NOMO-1 (cell line): ENCODE results near the gene SH2D6.
A peak's percentile ranks its signal among the peaks of the same experiment; 100 is the strongest.
"Not testable (repeated sequence)": the region's sequence is repeated elsewhere in the genome, so short reads cannot be mapped to it uniquely, and the experiment has no call there.

ENCODE experiments used
- DNase-seq, 2 experiments: peaks; one replicate each; lab custom pipeline; 2025; ENCODE audit not compliant: unreplicated experiment in 2 of 2; lab: John Stamatoyannopoulos, UW

SH2D6 gene

DNA sequence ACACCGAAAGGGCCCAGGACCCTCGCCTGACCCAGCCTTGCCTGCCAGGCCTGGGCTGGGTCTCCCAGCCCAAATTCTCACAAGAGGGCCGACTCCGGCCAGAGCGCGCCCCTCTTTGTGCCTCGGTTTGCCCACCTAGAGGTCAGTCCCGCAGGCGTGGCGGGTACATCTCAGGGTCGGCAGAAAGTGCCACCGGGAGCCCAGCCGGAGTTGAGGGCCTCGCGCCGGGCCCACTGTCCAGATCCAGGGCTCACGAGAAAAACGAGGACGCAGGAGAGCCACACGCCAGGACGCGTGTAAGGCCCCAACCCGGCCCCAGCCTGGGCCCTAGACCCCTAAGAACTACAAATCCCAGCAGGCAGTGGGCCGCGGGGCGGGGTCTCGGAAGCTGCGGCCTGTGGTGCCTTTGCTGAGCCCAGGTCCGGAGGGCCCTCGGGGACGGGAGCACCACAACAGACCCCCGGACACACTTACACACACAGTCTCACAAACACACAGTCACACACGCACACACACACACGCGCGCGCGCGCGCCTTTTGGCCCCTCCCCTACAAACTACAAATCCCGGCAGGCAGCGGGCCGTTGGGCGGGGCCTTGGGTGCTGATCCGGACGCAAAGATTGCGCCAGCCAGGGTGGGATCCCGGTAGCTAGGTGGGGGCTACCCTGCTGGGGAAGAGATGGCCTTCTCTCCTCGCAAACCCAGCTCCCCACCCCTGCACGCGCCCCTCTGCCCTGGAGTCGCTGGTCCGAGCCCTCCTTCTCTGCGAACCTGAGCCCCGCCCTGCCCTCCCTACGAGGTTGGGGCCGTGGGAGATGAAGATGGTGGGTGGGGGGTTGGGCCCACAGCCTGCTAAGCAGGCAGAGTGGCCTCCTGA, at the start of gene SH2D6:
Gene SH2D6 (plus strand): TSS at position 583 of the 877 bp plus-strand sequence. CDS start 10,752 bp downstream, outside the sequence.
- DNase-seq = peak; percentile 79 to 90

DNA sequence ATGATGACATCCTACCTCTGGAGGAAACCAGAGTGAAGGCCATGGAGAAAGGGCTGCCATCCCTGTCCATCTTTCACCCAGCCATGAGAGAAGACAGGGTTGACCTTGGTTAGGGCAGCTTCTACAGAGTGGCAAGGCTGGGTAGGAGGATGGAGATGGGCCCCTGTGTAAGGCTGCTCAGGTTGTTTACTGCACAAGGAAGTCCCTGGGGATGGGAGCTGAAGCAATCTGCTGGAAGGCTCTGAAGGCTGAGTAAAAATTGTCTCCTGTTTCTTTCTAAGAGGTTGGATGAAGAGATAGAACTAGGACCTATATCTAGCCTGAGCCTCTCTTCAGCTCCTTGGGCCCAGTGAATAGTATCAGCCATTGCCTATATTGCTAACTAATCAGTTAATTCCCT, 49.6 kb upstream of the SH2D6 start:
- no peak for DNase-seq

DNA sequence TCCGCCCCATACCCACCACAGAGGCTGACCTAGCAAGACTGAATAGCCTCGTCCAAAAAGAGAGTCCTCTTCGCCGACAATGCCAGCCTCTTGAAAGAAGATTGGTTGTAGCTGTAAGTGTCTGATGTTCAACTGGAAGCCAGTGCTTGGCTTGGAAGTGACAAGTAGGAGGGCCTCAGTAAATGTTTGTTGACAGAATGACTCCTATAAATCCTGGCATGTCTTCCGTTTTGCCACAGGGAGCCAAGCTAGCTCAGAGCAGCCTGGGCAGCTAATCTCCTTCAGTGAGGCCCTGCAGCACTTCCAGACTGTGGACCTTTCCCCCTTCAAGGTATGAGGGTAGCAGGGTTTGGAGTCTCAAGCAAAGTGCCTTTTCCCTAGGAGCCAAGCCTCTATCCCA, 49.0 kb upstream of the SH2D6 start:
- DNase-seq = no peak

DNA sequence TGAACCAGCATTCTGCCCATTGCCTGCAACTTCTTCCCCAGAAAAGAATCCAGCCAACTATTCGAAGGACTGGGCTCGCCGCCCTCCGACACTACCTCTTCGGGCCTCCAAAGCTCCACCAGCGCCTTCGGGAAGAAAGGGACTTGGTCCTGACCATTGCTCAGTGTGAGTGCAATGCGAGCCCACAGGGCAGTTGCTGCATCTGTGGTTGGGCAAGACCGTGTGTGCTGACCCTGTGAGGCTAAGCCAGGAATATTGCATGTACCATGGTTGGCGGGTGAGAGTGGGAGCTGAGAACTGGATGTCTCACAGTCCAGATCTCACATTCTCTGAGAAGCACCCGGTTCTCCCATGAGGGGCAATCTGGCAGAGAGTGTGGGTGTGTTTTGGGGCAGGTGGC, 47.5 kb upstream of the SH2D6 start:
- DNase-seq = no peak

DNA sequence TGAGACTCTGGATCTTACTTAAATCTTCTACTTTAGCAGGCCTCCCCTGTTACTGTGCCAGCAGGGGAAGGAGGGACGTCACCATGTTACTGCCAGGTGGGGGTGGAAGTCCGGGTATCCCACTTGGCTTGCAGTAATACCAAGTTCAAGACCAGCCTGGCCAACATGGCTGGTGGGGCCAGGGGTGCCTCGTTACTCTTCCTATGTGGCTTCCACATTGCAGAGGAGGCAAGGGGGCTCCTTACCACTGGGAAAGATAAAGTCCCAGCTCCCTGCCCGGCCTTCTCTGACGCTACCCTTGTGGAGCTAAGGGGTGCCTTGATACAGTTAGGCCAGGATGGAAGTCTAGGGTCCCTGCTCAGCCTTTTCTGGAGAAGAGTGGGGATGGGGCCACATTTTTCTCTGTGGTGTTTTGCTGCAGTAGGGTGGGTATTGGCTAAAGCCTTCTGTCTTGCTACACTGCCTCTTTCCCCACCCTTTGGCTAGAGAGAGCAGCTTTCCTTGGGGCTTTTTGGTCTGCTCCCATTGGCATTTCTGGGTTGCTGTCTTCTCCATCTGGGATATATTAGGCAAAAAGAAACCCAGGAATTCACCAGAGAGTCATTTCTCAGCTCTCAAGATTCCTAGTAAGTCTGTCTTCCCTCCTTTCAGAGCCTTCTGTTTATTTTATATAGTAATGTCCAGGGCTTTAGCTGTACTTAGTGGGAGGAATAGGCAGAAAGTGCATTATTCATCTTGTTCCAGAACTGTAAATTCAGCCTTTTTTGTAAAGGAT, 42.0 kb upstream of the SH2D6 start:
- no peak for DNase-seq

DNA sequence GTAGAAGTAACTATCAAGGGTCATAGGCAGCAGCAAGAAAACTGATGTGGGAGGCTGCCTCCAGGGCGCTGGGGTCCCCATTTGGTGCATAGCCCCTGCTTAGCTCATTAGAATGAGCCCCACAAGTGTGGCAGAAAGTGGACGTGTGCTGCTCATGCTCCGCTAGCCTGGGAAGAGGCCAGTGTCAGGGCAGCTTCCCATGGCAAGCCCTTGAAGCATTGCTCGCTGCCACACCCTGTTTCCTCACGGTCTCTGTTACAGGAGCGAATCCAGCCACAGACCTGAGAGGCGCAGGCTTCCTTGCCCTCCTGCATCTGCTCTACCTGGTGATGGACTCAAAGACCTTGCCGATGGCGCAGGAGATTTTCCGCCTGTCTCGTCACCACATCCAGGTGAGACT, 41.4 kb upstream of the SH2D6 start:
- DNase-seq = no peak

DNA sequence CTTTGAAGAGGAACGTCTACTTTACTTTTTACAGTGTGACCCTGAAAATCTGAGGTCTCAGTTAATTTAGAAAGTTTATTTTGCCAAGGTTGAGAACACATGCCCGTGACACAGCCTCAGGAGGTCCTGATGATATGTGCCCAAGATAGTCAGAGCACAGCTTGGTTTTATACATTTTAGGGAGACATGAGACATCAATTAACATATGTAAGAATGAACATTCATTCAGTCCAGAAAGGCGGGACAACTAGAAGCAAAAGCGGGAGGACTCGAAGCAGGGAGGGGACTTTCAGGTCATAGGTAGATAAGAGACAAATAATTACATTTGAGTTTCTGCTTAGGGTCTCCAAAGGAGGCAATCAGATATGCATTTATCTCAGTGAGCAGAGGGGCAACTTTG, 40.3 kb upstream of the SH2D6 start:
- no peak for DNase-seq

DNA sequence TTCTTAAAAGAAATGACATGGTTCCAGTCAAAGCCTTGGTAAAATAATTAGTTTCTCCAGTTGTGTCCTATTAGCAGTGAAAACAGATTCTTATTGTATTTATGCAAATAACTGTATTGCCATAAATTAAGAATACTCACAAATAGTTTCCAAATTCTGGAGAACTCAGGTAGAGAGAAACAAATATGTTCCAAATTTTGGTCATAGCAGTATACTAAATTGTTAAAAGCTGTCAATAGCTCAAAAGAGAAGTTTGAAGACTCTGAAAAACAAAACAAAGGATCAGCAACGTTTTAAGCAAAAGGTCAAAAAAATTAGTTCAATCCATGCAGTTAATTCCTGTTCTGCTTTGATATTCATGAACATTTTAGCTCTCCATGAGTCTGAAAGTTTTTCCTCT, 38.5 kb upstream of the SH2D6 start:
- no peak for DNase-seq

DNA sequence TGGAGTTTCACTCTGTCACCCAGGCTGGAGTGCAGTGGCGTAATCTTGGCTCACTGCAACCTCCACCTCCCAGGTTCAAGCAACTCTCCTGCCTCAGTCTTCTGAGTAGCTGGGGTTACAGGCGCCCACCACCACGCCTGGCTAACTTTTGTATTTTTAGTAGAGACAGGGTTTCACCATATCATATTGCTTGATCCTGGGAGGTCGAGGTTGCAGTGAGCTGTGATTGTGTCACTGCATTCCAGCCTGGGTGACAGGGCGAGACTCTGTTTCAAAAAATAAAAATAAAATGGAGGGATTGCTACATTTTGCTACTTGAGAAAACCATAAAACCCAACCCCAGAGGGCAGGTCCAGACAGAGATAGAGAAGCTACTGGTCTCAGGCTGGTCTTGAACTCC, 35.4 kb upstream of the SH2D6 start:
- not testable (repeated sequence) for DNase-seq

DNA sequence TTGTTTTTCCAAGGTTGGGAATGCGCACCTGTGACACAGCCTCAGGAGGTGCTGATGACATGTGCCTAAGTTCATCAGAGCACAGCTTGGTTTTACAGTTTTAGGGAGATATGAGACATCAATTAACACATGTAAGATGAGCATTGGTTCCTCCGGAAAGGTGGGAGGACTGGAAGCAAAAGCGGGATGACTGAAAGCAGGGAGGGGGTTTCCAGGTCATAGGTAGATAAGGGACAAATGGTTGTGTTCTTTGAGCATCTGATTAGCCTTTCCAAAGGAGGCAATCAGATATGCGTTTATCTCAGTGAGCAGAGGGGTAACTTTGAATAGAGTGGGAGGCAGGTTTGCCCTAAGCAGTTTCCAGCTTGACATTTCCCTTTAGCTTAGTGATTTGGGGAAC, 34.7 kb upstream of the SH2D6 start:
- no peak for DNase-seq

DNA sequence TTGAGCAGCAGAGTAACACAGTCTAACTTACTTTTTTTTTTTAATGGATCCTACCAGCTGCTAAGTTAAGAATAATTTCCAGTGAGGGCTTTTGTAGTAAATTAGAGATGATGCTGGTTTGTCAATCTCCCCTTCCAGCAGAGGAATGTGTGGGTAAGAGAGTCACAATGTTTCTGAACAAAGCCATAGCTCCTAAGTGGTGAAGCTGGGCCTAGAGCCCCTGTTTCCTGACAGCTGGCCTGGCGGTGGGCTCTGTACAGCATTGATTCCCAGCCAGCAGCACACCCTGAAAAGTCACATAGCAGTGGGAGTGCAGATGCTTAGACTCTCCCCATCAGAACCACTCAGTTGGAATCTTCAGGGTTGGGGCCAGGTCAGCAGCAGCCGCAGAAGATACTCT, 32.8 kb upstream of the SH2D6 start:
- no peak for DNase-seq

DNA sequence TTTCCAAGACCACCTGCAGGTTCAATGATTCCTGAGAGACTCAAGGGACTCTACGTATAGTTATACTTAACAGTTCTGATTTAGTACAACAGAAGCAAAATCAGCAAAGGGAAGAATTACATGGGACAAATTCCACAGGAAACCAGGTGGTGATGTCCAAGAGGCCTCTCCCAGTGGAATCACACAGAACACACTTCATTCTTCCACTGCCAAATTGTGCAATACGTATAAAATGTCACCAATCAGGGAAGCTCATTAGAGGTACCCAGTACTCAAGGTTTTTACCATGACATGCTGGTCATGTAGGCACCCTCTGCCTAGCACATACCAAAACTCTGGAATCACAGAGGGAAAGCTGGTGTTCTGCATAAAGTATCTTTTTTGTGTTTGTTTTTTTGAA, 30.8 kb upstream of the SH2D6 start:
- DNase-seq = no peak

DNA sequence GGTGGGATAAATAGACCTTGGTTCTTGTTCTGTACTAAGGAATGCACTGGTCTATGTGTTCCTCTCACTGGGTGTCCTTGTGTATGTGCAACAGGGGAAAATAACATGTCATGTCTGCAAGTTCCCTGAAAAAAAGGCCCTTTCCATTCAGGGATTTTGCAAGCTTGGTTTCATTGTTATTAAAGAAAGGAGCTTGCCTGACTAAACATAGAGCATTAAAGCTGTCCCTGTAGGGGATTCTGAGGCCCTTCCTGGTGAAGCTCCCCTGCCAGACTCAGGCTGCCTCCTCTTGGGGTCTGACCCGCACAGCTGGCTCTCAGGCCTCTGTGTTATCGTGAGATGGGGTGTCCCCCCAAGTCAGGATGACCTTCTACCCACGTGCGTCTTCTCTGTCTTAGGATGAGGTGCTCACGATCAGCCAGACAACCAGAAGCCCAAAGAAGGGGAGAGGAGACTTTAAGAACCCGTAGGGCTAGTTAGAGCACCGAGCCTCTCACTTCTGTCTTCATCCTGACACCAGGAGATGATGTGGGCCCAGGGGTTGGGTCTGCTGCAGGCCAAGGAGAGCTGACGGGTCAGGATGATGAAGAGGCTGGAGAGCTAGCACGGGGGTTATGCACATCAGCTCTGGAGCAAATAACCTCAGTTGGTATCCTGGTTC, 29.5 kb upstream of the SH2D6 start:
- DNase-seq = no peak

DNA sequence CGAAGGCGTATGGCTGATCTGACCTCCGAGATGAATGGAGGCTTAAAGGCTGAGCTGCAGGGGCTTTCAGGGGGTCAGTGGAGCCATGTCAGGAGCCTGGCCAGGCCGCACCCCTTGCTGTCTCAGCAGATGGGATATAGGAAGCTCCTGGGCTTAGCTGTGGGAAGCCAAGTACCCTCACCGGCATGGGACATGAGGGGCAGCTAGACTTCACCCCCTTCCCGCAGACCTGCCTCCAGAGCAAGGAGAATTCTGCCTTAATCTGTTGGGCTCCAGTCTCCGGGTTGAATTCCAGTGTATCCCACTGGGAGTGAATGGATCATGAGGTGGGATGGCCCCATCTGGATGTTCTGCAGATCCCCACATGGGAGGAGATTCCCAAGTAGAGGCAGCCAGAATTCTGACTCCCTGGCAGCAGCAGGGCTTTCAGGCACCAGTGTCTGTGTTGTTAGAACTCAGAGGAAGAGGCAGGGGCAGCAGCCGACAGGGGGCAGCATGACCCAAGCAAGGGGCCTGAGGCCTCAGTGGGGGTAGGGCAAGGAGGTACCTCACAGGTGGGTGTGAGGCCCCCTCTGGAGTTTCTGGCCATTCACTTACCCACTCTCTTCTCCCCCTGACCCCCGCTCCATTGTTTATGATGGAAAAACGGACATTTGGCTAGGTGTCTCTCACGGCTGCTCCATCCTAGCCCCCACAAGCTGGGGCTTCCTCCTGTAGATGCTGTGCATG, 27.4 kb upstream of the SH2D6 start:
- peak; percentile 27 to 43 for DNase-seq

DNA sequence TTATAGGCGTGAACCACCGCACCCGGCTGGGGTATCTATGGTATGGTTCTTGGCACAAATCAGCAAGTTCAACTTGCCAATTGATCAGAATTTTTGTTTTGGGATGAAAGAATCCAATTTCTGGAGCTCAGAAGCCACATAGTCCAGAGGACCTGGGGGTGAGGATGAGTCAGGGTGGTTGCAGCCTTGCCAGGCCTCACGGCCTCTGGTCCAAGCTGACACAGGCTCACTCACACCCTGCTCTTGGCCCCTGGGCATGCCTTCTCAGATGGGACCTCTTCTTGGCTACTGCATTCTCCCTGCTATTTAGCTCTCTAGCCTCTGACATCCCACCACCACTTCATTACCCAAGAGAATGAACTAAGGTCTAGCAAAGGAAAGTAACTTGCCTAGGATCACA, 24.7 kb upstream of the SH2D6 start:
- no peak for DNase-seq

DNA sequence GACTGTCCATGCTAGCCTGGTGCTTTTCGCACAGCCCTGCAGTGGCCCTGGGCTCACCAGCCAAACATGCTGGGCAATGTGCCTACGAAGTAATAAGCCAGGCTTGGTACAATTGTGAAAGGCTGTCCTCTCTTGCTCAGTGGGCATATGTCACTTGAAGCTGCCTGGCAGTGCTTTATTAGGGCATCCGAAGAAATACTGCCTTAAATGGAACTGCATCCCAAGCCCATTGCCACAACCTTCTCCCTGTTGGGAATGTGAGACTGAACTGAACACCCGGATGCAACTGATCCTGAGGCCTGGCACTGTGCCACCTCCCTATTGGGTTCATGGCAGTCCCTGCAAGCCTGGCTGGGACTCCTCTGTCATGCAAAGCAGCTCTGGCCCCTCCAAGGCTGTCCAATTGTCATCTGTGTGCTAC, 24.2 kb upstream of the SH2D6 start:
- DNase-seq = no peak

DNA sequence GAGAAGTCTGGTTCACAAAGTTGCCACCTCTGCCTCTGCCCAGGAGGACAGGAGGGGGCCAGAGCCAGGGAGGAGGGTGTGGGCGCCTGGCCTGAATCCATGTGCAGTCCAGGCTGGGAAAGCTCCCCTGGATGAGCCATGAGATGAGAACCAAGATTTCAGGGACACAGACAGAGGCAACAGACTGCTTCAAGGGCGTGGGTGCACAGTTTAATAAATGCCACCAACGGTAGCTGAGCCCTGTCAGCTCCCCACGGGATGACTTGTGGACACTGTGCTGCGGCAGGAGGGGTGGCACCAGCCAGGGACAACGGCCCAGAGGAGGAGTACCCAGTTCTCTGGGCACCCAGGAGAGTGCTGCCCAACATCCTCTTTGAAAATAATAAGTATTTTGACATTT, 23.5 kb upstream of the SH2D6 start:
- no peak for DNase-seq

DNA sequence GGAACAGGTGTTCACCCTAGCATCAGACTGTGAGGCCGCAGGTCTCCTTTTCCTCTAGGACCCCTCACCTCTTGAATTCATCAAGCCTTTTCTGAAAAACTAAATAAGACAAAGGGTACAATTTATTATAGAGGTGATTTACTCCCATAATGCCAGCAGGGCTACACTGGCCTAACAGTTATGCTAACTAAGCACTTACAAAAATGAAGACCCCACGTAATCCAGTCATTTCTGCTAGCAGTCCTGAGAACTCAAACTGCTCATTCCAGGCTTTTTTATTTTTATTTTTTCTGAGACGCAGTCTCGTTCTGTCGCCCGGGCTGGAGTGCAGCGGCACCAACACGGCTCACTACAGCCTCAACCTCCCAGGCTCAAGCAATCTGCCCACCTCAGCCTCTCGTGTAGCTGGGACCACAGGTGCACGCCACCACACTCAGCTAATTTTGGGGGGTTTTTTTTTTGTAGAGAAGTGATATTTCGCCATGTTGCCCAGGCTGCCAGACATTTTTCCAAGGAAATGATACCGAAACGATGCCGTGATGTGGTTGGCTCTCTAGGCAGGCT, 22.5 kb upstream of the SH2D6 start:
- DNase-seq = no peak

DNA sequence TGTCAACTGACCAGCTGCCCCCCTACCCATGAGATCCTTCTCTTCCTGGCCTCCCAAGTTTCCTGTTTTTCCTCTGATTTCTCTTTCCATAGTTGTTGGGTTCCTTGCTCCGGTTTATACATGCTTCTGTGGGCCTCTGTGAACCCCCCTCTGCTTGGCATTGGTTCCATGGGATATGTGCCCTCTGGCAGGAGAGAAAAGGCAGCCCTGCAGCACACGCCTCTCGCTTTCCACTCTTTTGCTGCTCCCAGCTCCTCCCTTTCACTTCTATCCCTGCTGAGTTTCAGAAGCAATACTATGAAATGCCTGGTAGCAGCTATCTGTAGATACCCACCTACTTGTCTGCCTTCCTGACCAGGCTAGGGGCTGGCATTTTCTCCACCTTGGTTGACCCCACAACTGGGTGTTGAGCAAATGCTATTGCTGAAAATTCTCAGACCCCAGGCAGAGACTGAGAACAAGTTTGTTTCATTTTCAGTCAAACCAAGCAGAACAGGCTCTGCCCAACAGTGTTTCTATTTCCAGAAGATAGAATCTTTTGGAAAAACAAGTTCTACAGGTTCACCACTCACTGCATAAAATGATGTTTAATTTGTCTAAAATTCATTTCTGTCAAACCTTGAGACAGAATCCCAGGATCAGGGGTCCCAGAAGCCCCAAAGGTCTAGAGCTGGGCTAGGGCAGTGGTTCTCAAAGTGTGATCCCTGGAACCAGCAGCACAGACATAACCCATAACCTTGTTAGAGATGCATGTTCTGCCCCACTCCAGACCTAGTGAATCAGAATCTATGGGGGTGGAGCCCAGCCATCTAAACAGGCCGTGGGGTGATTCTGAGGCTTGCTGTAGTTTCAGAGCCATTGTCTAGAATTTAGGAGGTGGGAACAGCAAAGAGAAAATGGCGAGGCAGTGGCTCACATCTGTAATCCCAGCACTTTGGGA, 21.7 kb upstream of the SH2D6 start:
- DNase-seq = no peak
